K562 (cell line): Measurements from ENCODE around the gene MBOAT7. TPM values are rescaled to one million over a fixed set of nuclear protein-coding genes. Genes with fewer than 3 reads are reported as not detected.

Source experiments
- BRF1 ChIP-seq: IDR thresholded peaks from 3 replicates; pipeline ENCODE4 v1.6.1; 2011; ENCODE audit warnings: borderline replicate concordance, mild to moderate bottlenecking; ENCODE audit not compliant: insufficient read length; ENCODE audit errors: extremely low read depth
- CBX3 ChIP-seq, 2 experiments: IDR thresholded peaks; 1 replicate in 1 of 2; 2 replicates in 1 of 2; pipeline ENCODE4 v1.6.1; 2012; ENCODE audit warnings: inconsistent platforms in 2 of 2, low read length in 2 of 2, borderline replicate concordance in 1 of 2, control low read depth in 1 of 2
- ESRRB ChIP-seq: fragments of 250-450 bp; sonication (Bioruptor Pico); IDR thresholded peaks from 2 replicates; pipeline ENCODE4 v1.5.0; 2020; ENCODE audit warnings: mild to moderate bottlenecking, moderate library complexity, borderline replicate concordance
- HMGXB4 ChIP-seq: sonication (generic); formaldehyde crosslinking; IDR thresholded peaks from 2 replicates; pipeline ENCODE4 v1.8.1; 2023; ENCODE audit warnings: mild to moderate bottlenecking, missing genetic modification reagents
- IRF9 ChIP-seq: fragments of 450-650 bp; IDR thresholded peaks from 2 replicates; pipeline ENCODE4 v1.6.1; 2016; ENCODE audit warnings: missing biosample characterization, missing genetic modification characterization
- JUND ChIP-seq, 2 experiments: IDR thresholded peaks; 2 replicates in 1 of 2; 3 replicates in 1 of 2; pipeline ENCODE4 v1.6.1; 2011; ENCODE audit warnings: borderline replicate concordance in 2 of 2, low read depth in 2 of 2, low read length in 2 of 2, improper control_type of control experiment in 1 of 2, missing biosample characterization in 1 of 2, missing genetic modification characterization in 1 of 2, missing genetic modification reagents in 1 of 2
- MCM3 ChIP-seq: fragments of 450-650 bp; IDR thresholded peaks from 2 replicates; pipeline ENCODE4 v1.6.1; 2016
- SMARCA5 ChIP-seq: fragments of 450-650 bp; IDR thresholded peaks from 2 replicates; pipeline ENCODE4 v1.6.1; 2016
- STAT5B ChIP-seq: fragments of 250-450 bp; sonication (Bioruptor Pico); IDR thresholded peaks from 2 replicates; pipeline ENCODE4 v1.8.0; 2021; ENCODE audit warnings: mild to moderate bottlenecking, inconsistent platforms
- polyA plus RNA-seq, 8 experiments: library from polyadenylated mRNA; depleted of rRNA in 4 of 8; stranded (reverse) in 5 of 8; unstranded in 3 of 8; fragments of >200 nt; fragmentation: Nextera tagmentation in 2 of 8; fragmentation: Illumina TruSeq in 1 of 8; extraction: Ambion mirVana in 2 of 8; extraction: Trizol in 1 of 8; gene quantifications; 2 replicates each; pipeline versions ENCODE4 v1.2.1 to v1.2.3, GENCODE V29; 2011 to 2014; ENCODE audit warnings: inconsistent platforms in 1 of 8, missing spikeins in 1 of 8
- total RNA-seq, 7 experiments: library from RNA; depleted of rRNA in 6 of 7; stranded (reverse); fragments of >200 nt in 6 of 7; fragmentation: Illumina TruSeq in 2 of 7; extraction: Trizol in 2 of 7; gene quantifications; 2 replicates each; pipeline versions ENCODE4 v1.2.1 to v1.2.3, GENCODE V29; 2011 to 2021; ENCODE audit warnings: low replicate concordance in 1 of 7
- TF ChIP-seq, protein P1 (sequence below): fragments of 450-650 bp; formaldehyde crosslinking; IDR thresholded peaks from 2 replicates; pipeline ENCODE4 v1.4.0; 2020; ENCODE audit warnings: mild to moderate bottlenecking, moderate library complexity
- TF ChIP-seq, protein P2 (sequence below): fragments of 450-650 bp; IDR thresholded peaks from 2 replicates; pipeline ENCODE4 v1.6.1; 2016; ENCODE audit warnings: antibody characterized with exemption
- TF ChIP-seq, protein P3 (sequence below), 2 experiments: fragments of 450-650 bp; IDR thresholded peaks; 2 replicates each; pipeline ENCODE4 v1.6.1; 2016
- TF ChIP-seq, protein P4 (sequence below): fragments of 250-450 bp; sonication (Bioruptor Pico); IDR thresholded peaks from 2 replicates; pipeline ENCODE4 v1.5.0; 2020; ENCODE audit warnings: mild to moderate bottlenecking, borderline replicate concordance

Gene MBOAT7
- total and polyA plus RNA-seq, 9 of the 15 experiments (the other 6 are each of a cell fraction or from before 2014, with no cell fraction given): 1.4 to 153 (median 56.1) TPM

DNA sequence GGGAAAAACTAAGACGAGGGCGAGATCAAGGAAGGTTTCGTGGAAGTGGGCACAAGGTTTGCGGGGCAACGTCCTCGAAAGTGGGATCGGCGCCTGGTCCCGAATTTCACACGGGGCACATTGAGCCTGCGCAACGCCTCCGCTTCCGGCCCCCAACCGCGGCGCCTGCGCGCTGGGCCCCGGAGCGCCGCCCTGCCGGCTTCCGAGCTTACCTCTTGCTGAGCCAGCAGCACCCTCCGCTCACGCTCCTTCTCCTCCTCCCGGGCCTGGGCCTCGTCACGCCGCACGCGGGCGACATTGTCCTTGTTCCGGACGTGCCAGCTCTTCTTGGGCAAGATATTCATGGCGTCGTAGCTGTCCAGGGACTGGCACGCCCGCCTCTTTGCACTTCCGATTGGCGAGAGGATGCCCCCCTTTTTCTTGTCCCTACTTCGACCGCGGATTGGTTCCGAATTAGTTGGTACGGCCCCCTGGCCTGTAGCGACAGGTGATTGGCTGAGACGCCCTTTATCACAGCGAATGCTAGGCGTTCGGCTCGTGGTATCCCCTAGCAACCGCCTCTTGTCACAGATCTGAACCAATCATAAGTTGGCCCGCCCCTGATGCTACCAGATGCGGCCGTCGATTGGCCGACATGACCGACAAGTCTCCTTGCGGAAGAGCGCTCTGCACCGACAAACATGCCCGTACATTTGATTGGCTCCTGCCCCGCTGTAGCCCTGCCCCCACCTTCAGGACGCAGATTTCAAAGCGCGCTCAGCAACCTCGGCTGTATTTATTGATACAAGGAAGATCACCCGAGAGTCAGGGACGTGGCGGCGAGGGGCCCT is 29.8 kb downstream of the MBOAT7 start, which contains the start of gene LENG1 (continued):
- peak in 1 of 2 experiments; percentile 60; a peak in 1 of 3 replicates for TF ChIP-seq CBX3 (IDR thresholded peaks at IDR 0.05; ENCODE audit: borderline replicate concordance in 1 of 2, low read length in 2 of 2)
- TF ChIP-seq BRF1: no peak
- TF ChIP-seq ESRRB (CRISPR knock-in tag): no peak
- TF ChIP-seq SMARCA5: 0 out of 2 replicates have a peak, but pooled peaks have one; percentile 9
- TF ChIP-seq, protein P1, sequence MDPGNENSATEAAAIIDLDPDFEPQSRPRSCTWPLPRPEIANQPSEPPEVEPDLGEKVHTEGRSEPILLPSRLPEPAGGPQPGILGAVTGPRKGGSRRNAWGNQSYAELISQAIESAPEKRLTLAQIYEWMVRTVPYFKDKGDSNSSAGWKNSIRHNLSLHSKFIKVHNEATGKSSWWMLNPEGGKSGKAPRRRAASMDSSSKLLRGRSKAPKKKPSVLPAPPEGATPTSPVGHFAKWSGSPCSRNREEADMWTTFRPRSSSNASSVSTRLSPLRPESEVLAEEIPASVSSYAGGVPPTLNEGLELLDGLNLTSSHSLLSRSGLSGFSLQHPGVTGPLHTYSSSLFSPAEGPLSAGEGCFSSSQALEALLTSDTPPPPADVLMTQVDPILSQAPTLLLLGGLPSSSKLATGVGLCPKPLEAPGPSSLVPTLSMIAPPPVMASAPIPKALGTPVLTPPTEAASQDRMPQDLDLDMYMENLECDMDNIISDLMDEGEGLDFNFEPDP (CRISPR knock-in tag): no peak
- TF ChIP-seq, protein P2, sequence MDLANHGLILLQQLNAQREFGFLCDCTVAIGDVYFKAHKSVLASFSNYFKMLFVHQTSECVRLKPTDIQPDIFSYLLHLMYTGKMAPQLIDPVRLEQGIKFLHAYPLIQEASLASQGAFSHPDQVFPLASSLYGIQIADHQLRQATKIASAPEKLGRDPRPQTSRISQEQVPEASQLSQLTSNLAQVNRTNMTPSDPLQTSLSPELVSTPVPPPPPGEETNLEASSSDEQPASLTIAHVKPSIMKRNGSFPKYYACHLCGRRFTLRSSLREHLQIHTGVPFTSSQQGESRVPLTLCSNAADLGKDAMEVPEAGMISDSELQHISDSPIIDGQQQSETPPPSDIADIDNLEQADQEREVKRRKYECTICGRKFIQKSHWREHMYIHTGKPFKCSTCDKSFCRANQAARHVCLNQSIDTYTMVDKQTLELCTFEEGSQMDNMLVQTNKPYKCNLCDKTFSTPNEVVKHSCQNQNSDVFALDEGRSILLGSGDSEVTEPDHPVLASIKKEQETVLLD: peak; percentile 71; the same call in 1 of the 2 replicates
- TF ChIP-seq JUND (IDR thresholded peaks at IDR 0.05; ENCODE audit: borderline replicate concordance, low read depth, low read length): peak; percentile 22; the same call in 1 of the 2 replicates
- TF ChIP-seq JUND (tag; IDR thresholded peaks at IDR 0.05; ENCODE audit: borderline replicate concordance, low read depth, low read length): no peak
- no peak for TF ChIP-seq MCM3
- TF ChIP-seq STAT5B: no peak
- TF ChIP-seq, protein P3, sequence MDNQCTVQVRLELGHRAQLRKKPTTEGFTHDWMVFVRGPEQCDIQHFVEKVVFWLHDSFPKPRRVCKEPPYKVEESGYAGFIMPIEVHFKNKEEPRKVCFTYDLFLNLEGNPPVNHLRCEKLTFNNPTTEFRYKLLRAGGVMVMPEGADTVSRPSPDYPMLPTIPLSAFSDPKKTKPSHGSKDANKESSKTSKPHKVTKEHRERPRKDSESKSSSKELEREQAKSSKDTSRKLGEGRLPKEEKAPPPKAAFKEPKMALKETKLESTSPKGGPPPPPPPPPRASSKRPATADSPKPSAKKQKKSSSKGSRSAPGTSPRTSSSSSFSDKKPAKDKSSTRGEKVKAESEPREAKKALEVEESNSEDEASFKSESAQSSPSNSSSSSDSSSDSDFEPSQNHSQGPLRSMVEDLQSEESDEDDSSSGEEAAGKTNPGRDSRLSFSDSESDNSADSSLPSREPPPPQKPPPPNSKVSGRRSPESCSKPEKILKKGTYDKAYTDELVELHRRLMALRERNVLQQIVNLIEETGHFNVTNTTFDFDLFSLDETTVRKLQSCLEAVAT (IDR thresholded peaks at IDR 0.05): peak in 1 of 2 experiments; percentile 83; a peak in 1 of 4 replicates
- no peak for TF ChIP-seq IRF9 (tag)
- TF ChIP-seq, protein P4, sequence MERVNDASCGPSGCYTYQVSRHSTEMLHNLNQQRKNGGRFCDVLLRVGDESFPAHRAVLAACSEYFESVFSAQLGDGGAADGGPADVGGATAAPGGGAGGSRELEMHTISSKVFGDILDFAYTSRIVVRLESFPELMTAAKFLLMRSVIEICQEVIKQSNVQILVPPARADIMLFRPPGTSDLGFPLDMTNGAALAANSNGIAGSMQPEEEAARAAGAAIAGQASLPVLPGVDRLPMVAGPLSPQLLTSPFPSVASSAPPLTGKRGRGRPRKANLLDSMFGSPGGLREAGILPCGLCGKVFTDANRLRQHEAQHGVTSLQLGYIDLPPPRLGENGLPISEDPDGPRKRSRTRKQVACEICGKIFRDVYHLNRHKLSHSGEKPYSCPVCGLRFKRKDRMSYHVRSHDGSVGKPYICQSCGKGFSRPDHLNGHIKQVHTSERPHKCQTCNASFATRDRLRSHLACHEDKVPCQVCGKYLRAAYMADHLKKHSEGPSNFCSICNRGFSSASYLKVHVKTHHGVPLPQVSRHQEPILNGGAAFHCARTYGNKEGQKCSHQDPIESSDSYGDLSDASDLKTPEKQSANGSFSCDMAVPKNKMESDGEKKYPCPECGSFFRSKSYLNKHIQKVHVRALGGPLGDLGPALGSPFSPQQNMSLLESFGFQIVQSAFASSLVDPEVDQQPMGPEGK (CRISPR knock-in tag): no peak
- TF ChIP-seq HMGXB4 (CRISPR knock-in tag): peak; percentile 76; the same call in 1 of the 2 replicates
